Adrenal gland (tissue), 12 donors: Measurements from ENCODE around the gene FAH. TPM values are rescaled to one million over a fixed set of nuclear protein-coding genes. Genes with fewer than 3 reads are reported as not detected.

Experiments
- DNase-seq, 7 donors: peaks; one replicate each; pipeline ENCODE4 v3.0.0-alpha.2; 2019 to 2020
- H3K27ac ChIP-seq, 5 donors: fragments of 200-600 bp; sonication (generic) in 4 of 5; 1 replicate in 3 of 5; 2 replicates in 2 of 5; pipeline versions ENCODE4 v1.5.1 to v1.8.0; 2016 to 2020; ENCODE audit warnings: mild to moderate bottlenecking in 1 of 5
- H3K27me3 ChIP-seq: fragments of 200-600 bp; 2 replicates; pipeline ENCODE4 v1.8.0; 2021
- H3K36me3 ChIP-seq, 2 donors: fragments of 200-600 bp; replicated peaks in 1 of 2; 1 replicate in 1 of 2; 2 replicates in 1 of 2; pipeline versions ENCODE4 v1.5.1 to v1.8.0; 2018 to 2022
- H3K4me1 ChIP-seq, 2 donors: fragments of 200-600 bp; replicated peaks in 1 of 2; 1 replicate in 1 of 2; 2 replicates in 1 of 2; pipeline versions ENCODE4 v1.5.1 to v1.8.0; 2018 to 2021
- H3K4me3 ChIP-seq, 4 donors: fragments of 200-600 bp; sonication (generic) in 3 of 4; one replicate each; pipeline ENCODE4 v1.5.1; 2016 to 2018
- H3K9me3 ChIP-seq, 3 donors: fragments of 200-600 bp; sonication (generic) in 1 of 3; replicated peaks in 1 of 3; 1 replicate in 2 of 3; 2 replicates in 1 of 3; pipeline versions ENCODE4 v1.5.1 to v1.8.0; 2016 to 2021
- POLR2A ChIP-seq, 2 donors: fragments of 450-650 bp; IDR thresholded peaks; one replicate each; pipeline ENCODE4 v1.6.1; 2017; ENCODE audit warnings: antibody characterized with exemption in 2 of 2, mild to moderate bottlenecking in 2 of 2, moderate library complexity in 1 of 2
- WGBS, 4 donors: extraction: QIAGEN DNeasy Blood & Tissue Kit in 2 of 4; methylation state at CpG; one replicate each; pipeline versions ENCODE4 v1.1.5 to v1.1.7; 2013 to 2017; 5-methylcytosine and 5-hydroxymethylcytosine counted together
- intact Hi-C, 2 donors: fragments of 100-400 bp; cut with DNase I; formaldehyde crosslinking; loops; one replicate each; pipeline versions ENCODE4 v1.14.1 to v1.15.0; 2022 to 2023
- polyA plus RNA-seq, 3 donors: library from polyadenylated mRNA; stranded (reverse); fragments of 200-250 nt in 2 of 3; fragments of 350-450 nt in 1 of 3; fragmentation: Illumina TruSeq in 1 of 3; extraction: RNeasy Lipid Tissue Mini Kit (QIAGEN cat#74804) in 1 of 3; gene quantifications; one replicate each; pipeline ENCODE4 v1.2.3, GENCODE V29; 2013 to 2014
- total RNA-seq, 9 donors: library from RNA; depleted of rRNA in 4 of 9; stranded (reverse); fragments of >200 nt in 4 of 9; fragments of 120-200 nt in 1 of 9; fragmentation: NEBNext Ultra II Directional in 1 of 9; extraction: Animal tissue kit (Norgen Biotek cat#: 25700) in 1 of 9; gene quantifications; one replicate each; pipeline versions ENCODE4 v1.1.0 to v1.2.4, GENCODE V29; 2013 to 2023
- TF ChIP-seq, protein P1 (sequence below), 6 experiments: fragments of 450-650 bp in 4 of 6; fragments of 200-600 bp in 2 of 6; sonication (generic) in 1 of 6; IDR thresholded peaks; 1 replicate in 5 of 6; 2 replicates in 1 of 6; pipeline versions ENCODE4 v1.5.1 to v1.8.0; 2016 to 2021; ENCODE audit warnings: antibody characterized with exemption in 6 of 6, mild to moderate bottlenecking in 2 of 6, moderate library complexity in 1 of 6
- donor health status: healthy with polysubstance abuse.
- donor health status: Bipolar disorder and iron deficiency.
- donor health status: DM: yes; HTN: yes; CAD: no.
- donor health status: DM: no; HTN: no; CAD: no.
- donor health status: DM: no; HTN: no; CAD: no.
- donor health status: DM: yes; HTN: yes; CAD: no.

The FAH gene
- total and polyA plus RNA-seq, 12 donors: 56.9 to 157 (median 106) TPM

DNA sequence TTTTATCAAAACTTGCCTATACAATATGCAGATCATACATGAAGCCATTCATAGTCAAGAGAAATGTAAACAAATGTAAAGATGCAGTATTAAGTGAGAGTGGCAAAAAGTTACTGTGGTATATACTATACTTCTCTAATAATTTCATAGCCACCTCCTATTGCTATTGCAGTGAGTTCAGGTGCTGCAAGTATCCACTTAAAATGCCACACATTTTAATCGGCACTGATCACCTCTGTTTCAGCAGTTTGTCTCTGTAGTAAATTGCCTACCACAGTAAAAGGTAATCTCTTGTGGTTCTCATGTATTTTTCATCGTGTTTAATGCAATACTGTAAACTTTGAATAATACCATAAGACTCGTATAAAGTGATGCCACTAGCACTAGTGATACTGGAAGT is 20.4 kb upstream of the FAH start:
- H3K4me1 ChIP-seq: no peaks in the 10 kb centered on the region
- no peaks in the 10 kb centered on the region for H3K9me3 ChIP-seq
- peaks cover 0 to 21% of the 10 kb centered on the region in 2 donors for H3K36me3 ChIP-seq
- no peaks in the 10 kb centered on the region for H3K27me3 ChIP-seq
- no peak overlapping the region for H3K27ac ChIP-seq
- H3K4me3 ChIP-seq: no peak overlapping the region
- WGBS, 4 donors: 93 to 96% (median 94%) methylated on average over 3 of the region's 3 CpGs
- TF ChIP-seq, protein P1, sequence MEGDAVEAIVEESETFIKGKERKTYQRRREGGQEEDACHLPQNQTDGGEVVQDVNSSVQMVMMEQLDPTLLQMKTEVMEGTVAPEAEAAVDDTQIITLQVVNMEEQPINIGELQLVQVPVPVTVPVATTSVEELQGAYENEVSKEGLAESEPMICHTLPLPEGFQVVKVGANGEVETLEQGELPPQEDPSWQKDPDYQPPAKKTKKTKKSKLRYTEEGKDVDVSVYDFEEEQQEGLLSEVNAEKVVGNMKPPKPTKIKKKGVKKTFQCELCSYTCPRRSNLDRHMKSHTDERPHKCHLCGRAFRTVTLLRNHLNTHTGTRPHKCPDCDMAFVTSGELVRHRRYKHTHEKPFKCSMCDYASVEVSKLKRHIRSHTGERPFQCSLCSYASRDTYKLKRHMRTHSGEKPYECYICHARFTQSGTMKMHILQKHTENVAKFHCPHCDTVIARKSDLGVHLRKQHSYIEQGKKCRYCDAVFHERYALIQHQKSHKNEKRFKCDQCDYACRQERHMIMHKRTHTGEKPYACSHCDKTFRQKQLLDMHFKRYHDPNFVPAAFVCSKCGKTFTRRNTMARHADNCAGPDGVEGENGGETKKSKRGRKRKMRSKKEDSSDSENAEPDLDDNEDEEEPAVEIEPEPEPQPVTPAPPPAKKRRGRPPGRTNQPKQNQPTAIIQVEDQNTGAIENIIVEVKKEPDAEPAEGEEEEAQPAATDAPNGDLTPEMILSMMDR (IDR thresholded peaks at IDR 0.05): no peak
- TF ChIP-seq POLR2A (IDR thresholded peaks at IDR 0.05): no peak
- no peak for DNase-seq
- intact Hi-C loops: no loop called here

DNA sequence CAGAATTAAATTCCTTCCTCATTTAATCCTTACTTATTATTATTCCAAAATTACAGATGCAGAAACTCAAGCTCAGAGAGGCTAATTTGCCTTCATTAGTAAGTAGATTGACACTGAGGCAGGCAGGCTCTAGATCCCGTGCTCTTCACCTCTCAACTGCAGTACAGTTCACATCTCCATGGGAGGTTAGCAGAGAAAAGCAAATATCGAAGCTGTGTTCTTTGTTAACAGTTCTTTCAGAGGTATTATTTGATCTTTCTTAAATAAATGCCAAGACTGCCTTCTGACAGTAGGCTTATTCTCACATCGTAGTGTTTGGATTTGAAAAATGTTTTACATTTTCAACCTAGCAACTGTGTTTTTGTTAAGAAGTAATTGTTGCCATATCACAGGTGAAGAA is 15.9 kb upstream of the FAH start:
- no peak overlapping the region for H3K27ac ChIP-seq
- H3K4me3 ChIP-seq: no peak overlapping the region
- no peak for TF ChIP-seq POLR2A (IDR thresholded peaks at IDR 0.05)
- TF ChIP-seq, protein P1 (IDR thresholded peaks at IDR 0.05): no peak
- 92 to 97% (median 95%) methylated on average over 3 of the region's 3 CpGs for WGBS, 4 donors
- no peaks in the 10 kb centered on the region for H3K27me3 ChIP-seq
- peaks cover 0 to 18% of the 10 kb centered on the region in 2 donors for H3K36me3 ChIP-seq
- intact Hi-C loops: no loop called here
- H3K4me1 ChIP-seq: no peaks in the 10 kb centered on the region
- H3K9me3 ChIP-seq: no peaks in the 10 kb centered on the region
- DNase-seq: no peak

DNA sequence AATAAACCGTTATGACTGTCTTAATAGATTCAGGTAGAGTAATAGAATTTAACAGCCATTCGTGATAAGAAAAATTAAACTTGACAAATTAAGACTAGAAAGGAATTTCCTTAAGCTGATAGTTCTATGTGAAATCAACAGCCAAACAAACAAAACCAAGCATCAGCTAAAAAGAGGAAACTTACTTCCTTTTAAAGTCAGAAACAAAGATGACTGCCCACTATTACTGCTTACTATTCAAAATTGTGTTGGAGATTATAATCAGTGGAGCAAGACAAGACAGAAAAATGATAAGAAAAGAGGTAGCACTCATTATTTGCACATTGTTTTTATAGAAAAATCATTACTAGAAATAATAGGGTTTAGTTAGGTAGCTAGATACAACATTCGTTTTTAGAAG is 13.8 kb upstream of the FAH start:
- intact Hi-C loops: no loop called here
- Histone ChIP-seq H3K4me1 (no peaks in the 10 kb centered on the region), H3K9me3 (no peaks in the 10 kb centered on the region), H3K27ac (no peak overlapping the region), H3K4me3 (no peak overlapping the region), H3K27me3 (no peaks in the 10 kb centered on the region), H3K36me3 (peaks cover 0 to 16% of the 10 kb centered on the region in 2 donors)
- 83 to 89% (median 87%) methylated on average over 3 of the region's 3 CpGs for WGBS, 4 donors
- DNase-seq: no peak
- TF ChIP-seq POLR2A (IDR thresholded peaks at IDR 0.05): no peak
- TF ChIP-seq, protein P1 (IDR thresholded peaks at IDR 0.05): no peak

DNA sequence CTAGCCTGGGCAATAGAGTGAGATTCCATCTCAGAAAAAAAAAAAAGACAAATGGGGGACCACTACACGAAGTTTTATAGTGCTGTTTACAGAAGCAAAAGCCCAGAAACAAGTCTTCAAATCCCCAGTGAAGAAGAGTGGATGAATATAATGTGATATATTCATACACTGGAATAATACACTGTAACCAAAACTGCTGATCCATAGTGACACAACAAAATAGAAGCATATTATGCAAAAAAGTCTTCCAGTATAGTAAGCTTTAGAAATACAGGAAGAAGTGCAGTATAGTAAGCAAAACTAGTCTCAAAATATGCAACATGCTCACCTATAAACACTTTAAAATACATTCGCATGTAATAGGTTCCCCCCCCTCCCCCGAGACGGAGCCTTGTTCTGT is 11.9 kb upstream of the FAH start:
- Histone ChIP-seq H3K9me3 (no peaks in the 10 kb centered on the region), H3K4me1 (no peaks in the 10 kb centered on the region), H3K4me3 (no peak overlapping the region), H3K36me3 (peaks cover 0 to 16% of the 10 kb centered on the region in 2 donors), H3K27me3 (no peaks in the 10 kb centered on the region), H3K27ac (no peak overlapping the region)
- no peak for DNase-seq
- TF ChIP-seq, protein P1 (IDR thresholded peaks at IDR 0.05): no peak
- TF ChIP-seq POLR2A (IDR thresholded peaks at IDR 0.05): no peak
- 91 to 96% (median 95%) methylated on average over 4 of the region's 4 CpGs for WGBS, 4 donors
- intact Hi-C loops: no loop called here
